CD4-positive, alpha-beta T cell treated with Interleukin-12 subunit alpha and Interleukin-12 subunit beta, for 1 hour (primary cell): ENCODE data around the gene HMGCS2.
A peak's percentile ranks its signal among the peaks of the same experiment; 100 is the strongest.
"Not testable (repeated sequence)": the region's sequence is repeated elsewhere in the genome, so short reads cannot be mapped to it uniquely, and the experiment has no call there.

Experiments used
- DNase-seq: peaks from one replicate; pipeline ENCODE4 v3.0.0-alpha.2; 2020

HMGCS2 gene

DNA sequence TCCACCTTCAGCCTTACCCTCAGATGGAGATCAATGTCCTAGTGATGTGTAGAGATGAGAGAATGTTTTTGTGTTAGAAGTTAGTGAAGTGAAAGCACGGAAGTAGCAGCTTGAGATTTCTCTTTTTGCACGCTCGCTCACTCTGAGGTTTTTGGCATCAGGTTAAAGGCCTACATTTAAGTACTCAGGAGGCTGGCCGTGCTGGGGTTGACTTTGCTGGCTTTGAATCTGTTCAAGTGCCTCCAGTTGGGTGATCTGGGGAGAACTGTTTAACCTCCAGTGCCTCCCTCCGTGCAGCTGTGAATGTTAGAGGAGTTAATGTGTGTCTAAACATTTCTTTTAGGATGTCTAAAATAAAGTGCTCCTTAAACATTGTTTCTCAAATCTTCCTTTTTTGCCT lies 43.1 kb downstream of the HMGCS2 start:
- DNase-seq, result no peak

DNA sequence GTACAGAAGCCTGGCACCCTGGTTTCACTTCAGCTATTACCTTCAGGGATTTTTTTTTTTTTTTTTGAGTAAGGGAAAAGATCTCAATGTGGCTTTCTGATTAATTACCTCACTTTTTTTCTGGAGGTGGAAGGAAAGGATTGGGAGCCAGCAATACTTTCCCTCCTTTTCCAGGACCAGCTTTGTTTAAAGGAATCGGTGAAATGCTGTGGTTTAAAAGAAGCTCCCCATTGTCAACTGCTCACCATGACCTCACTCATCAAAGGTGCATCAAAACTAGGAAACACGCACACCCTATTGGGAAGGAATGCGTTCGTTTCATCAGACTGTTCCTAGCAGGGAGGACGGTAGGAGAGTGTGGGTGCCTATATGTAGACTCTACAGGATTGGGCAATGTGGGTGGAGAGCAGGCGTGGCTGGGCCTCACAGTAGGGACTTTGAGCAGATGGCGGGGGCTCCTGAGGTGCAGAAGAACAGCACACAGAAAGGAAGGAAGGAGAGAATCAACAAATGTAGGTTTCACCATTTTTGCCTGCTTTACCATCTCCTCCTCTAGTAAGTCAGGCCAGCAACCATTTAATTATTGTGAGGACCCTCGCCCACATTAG lies 44.0 kb downstream of the HMGCS2 start:
- DNase-seq, result no peak

DNA sequence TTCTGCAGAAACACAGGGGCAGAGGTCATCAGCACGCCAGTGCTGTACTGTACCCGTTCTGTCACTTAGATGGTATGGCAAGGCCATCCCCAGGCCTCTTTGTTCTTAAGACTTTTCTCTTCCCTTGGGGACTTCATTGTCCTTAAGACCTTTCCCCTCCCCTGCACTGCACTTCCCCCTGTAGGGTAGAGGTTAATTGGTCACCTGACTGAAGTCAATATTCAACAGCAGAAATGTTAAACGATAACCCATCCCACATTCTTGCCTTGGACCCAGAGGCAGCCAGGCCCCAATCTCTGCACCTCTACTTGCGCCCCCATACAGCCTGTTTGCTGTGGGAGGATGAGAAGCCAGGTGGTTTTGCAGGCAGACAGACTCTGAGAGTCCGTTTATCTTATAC lies 46.8 kb downstream of the HMGCS2 start:
- DNase-seq, result no peak

DNA sequence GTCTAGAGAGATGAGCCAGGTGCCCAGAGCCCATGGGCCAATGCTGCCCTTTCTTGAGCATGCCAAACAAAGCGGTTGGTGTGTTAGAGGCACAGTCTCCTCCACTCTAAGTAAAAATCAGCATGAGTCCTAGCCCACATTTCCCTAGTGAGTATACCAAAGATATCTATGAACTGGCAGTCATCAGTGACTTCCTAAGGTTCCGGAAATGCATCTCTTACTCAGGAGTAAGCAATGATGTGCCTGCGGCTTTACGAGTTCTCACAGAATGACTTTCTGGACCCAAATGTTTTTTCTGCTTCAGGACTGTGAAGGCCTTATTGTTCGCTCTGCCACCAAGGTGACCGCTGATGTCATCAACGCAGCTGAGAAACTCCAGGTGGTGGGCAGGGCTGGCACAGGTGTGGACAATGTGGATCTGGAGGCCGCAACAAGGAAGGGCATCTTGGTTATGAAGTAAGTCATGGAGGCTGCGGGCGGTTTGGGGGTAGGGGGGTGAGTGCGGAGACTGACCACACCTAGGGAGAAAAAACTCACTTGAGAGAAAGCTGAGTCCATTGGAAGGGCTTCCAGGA lies 47.8 kb downstream of the HMGCS2 start:
- no peak for DNase-seq

DNA sequence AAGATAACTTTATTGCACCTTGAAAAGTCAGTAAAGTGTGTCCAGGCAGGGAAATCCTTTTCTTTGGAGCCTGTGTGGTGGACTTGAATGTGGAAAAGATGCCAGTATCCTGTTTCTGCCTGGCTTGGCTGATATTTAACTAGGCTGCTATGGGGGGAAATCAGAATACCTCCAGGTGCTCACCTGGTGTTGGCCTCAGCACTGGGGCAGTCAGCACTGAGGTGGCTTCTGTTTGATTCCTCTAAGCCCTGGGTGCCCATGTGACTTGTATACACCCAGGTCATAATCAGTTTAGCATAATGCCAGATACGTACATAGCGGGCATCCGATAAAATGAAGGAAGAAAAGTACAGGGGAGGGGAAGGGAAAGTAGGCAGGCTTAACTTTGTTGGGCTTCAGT lies 49.7 kb downstream of the HMGCS2 start:
- no peak for DNase-seq

DNA sequence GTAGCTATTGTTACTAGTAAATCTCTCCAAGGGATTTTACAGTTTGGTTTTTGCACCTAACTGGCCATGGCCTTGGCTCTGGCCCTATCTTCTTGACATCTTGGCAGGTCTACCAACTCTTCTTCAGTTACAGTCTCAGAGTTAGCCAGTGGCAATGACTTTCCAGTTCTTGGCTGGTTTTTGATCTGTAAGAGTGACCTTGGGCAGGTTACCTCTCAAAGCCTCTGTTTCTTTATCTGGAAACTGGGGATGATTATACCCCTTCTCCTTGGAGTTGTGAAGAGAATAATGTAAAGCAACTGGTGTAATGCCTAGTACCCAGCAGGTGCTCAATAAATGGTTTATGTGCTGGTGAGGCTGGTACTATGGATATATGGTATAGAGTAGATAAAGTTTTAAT lies 50.3 kb downstream of the HMGCS2 start:
- no peak for DNase-seq

DNA sequence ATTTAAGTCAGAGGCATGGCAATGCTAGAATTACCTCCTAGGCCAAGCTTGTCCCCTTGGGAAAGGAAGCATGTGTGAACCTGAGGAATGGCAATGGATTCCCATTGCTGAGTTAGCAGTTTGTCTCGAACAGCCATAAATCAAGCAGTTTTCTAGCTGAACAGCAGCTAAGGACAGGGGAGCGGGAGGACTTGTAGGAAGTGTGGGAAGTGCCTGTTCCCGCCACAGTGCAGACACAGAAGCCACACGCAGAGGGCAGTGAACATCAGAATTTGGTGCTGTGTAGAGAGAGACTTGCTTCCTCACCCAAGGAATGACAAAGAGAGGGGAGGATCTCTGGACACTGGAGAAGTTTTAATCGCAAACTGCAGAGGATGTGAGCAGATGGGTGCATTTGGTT lies 53.2 kb downstream of the HMGCS2 start:
- DNase-seq, result no peak

DNA sequence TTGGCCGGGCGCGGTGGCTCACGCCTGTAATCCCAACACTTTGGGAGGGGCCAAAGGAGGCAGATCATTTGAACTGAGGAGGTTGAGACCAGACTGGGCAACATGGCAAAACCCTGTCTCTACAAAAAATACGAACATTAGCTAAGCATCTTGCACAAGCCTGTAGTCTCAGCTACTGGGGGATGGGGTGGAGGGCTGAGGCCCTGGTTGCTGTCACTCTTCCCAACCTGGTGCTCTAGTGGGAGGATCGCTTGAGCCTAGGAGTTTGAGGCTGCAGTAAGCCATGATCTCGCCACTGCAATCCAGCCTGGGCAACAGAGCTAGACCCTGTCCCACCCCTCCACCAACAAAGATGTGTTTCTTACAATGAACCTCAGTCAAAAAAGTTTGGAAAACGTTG lies 54.1 kb downstream of the HMGCS2 start:
- no peak for DNase-seq

DNA sequence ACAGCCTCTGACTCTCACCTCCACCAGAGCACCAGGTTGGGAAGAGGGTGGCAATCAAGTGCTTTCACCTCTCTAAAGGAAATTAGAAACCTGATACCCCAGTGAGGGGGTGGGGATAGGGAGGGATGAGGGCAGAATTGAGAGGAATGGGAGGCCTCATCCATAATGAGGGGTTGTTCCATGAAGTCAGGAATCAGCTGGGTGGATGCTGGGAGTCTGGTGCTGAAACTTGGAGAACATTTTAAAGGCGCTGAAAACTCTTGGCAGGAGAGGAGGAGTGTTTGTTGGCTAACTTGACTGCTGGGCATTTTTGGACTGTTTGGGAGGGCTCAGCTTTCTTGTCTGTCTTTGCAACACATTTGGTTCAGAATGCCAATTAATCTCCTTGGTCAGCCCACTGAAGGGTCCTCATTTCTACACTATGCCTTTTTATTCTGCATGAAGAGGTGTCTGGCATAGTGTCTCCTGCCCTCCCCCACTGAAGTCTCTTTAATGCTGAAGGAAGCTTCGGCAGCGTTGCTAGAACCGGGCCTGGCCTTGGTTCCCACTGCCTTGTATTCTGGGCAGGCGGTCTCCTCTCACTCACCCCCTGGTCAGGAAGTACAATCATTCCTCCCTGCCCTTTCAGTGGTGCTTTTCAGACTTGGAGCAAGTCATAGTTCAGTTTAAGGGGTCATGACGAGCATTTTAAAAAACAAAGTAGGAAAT lies 54.8 kb downstream of the HMGCS2 start:
- DNase-seq, result no peak

DNA sequence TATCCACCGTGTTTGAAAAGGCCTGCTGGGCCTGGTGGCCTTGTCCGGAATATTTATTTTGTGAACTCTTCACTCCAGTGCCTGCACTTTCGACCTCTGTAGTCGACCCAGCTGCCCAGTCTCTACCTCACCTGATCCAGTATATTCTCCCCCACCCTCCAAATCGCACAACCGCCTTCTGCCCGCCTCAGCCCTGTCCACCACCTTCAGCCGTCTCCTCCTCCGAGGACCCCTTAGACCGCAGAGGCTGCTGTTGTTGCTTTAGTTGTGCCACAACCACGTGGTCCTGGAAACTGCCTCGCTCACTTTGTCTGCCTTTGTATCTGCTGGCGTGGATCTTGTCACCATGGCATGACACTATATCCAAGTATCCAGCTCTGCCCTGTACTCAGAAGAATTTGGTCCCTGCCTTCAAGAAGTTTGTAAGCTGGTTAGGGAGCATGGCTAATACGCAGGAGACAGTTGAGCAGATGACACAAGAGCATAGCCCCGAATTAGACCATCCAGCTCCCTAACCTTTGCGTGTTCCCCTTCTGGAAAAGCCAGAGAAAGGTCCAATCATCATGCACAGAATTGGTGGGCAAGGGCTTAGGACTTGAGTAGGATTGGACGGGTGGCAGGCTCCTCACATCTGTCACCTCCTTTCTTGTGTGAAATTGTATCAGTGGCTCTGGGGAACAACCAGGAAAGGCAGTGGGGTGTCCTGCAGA lies 55.5 kb downstream of the HMGCS2 start:
- no peak for DNase-seq

DNA sequence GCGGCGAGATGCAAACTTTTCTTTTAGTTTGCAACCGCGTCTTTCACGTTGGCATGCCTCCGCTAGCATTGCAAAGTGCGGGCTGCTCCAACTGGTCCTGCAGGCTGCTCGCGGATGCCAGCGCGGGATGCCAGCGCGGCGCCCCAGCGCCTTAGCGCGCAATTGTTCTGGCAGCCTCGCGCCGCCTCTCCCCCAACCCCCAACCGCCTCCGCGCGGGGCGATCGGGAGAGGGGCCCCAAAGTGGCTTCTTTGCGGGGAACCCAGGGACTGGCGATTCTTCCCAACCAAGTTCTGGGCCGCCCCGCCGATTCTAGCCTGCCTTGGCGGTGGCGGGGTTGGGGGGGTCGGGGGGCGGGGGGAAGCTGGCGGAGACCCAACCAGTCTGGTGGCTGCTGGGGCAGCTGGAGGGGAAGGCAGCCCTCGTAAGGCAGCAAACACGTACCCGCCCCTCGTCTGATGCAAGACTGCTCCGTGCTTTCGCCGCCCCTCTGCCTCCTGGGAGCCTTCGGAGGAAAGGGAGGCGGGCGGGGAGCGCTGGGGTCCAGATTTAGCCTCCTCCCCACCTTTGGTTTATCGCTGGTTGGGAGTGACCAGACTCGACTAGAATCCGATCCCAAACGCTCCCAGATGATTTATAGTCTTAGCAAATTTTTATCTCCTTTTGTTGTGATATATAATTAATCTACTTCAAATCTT lies 56.2 kb downstream of the HMGCS2 start:
- peak; percentile 8 for DNase-seq

DNA sequence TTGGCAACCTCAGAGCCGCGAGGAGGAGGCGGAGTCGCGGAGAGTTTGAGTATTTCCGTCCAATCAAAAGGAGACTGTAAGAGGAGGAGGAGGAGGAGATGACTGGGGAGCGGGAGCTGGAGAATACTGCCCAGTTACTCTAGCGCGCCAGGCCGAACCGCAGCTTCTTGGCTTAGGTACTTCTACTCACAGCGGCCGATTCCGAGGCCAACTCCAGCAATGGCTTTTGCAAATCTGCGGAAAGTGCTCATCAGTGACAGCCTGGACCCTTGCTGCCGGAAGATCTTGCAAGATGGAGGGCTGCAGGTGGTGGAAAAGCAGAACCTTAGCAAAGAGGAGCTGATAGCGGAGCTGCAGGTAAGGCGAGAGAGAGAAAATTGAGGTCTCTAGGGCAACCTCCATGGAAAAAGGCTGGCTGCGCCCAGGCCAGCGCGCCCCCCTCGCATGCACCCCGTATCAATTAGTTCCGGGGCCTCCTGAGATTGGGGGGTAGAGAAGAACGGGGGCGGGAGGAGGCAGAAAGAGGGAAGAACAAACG lies 56.8 kb downstream of the HMGCS2 start, which contains the start of gene PHGDH:
Gene PHGDH, plus strand, starts transcription at position 131 of the 538 bp plus-strand sequence. Its CDS starts 89 bp downstream, at position 220.
- DNase-seq, result peak; percentile 27

DNA sequence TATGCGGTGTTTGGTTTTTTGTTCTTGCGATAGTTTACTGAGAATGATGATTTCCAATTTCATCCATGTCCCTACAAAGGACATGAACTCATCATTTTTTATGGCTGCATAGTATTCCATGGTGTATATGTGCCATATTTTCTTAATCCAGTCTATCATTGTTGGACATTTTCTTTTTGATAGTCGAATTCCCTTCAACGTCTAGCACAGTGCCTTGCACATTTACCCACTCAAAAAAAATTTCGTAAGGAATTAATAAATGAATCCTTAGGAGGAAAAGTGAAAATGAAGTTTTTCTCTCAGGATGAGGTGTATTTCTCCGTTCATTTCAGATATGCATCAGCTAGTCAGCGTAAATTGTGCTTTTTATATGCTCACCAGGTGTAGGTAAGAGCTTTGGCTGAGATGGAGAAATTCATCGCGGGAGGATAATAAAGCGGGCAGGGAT lies 57.3 kb downstream of the HMGCS2 start:
- DNase-seq, result not testable (repeated sequence)

DNA sequence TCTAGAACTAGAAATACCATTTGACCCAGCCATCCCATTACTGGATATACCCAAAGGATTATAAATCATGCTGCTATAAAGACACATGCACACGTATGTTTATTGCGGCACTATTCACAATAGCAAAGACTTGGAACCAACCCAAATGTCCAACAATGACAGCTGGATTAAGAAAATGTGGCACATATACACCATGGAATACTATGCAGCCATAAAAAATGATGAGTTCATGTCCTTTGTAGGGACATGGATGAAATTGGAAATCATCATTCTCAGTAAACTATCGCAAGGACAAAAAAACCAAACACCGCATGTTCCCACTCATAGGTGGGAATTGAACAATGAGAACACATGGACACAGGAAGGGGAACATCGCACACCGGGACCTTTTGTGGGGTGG lies 62.1 kb downstream of the HMGCS2 start:
- DNase-seq, result not testable (repeated sequence)

DNA sequence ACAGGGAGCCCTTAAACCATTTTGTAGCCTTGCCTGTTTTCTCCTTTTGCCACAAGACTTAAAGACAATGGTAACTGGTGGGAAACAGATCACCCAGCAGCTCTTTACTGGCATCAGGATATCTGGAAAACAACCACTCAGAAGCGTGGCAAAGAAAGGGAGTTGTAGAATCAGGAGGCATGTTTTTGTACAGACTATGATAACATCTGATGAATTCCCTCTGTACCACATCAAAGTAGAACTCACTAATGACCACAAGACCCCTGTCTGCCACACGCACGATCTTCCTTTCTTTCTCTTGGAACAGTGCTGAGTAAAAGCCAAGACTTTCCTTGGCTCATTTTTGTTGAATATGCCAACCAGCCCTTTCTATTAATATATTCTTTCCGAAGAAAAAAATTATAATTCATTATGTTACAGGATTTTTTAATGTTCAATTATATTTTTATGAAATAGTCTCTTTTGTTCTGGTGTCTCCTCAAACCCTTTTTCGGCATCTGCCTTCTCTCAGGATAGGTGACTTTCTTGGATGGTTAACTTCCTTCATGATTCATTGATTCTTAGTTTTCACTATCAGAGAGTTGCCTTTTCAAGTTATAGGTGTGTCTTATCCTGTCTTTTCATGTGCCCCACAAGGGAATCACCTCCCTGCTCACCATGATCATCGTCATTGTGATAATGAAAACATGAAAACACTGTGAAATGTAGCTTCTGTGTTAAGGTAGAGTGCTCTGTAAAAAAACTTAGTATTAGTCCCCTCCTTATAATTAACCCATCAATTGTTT lies 64.8 kb downstream of the HMGCS2 start:
- no peak for DNase-seq

DNA sequence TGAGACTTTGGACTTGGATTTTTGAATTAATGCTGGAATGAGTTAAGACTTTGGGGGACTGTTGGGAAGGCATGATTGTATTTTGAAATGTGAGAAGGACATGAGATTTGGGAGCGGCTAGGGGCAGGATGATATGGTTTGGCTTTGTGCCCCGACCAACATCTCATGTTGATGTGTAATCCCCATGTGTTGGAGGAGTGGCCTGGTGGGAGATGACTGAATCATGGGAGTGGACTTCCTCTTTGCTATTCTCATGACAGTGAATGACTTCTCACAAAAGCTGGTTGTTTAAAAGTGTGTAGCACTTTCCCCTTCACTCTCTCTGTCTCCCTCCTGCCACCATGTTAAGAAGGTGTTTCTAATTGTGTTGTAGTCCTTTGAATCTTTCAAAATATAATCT lies 66.3 kb downstream of the HMGCS2 start:
- no peak for DNase-seq

DNA sequence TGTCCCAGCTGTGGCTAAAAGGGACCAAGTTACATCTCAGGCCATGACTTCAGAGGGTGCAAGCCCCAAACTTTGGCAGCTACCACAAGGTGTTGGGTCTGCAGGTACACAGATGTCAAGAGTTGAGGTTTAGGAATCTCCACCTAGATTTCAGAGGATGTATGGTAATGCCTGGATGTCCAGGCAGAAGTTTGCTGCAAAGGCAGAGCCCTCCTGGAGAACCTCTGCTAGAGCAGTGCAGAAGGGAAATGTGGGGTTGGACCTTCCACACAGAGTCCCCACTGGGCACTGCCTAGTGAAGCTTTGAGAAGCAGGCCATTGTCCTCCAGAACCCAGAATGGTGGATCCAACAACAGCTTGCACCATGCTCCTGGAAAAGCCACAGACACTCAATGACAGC lies 67.0 kb downstream of the HMGCS2 start:
- no peak for DNase-seq

DNA sequence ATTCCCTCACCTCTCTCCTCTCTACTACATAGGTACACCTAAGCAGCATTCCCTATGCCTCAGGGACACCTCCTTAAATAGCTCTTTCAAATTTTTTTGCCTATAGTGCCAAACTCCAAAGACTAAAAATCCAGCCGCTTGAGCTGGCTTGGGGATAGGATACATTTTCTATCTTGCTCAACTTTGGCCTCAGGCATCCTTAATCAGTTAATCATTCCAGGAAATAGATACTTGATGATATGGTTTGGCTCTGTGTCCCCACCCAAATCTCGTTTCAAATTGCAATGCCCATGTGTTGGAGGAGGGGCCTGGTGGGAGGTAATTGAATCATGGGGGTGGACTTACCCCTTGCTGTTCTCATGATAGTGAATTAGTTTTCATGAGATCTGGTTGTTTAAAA lies 68.4 kb downstream of the HMGCS2 start:
- no peak for DNase-seq
